Measurements from ENCODE around the gene CRLF2. TPM values are rescaled to one million over a fixed set of nuclear protein-coding genes. Genes with fewer than 3 reads are reported as not detected.

Gene CRLF2
- total and polyA plus RNA-seq, 2 of the 8 experiments (the other 6 are each of a cell fraction or from before 2014, with no cell fraction given), result 0.06 TPM; not detected in 1

GRCh38 chrX:1167466-1167865 lies 45.0 kb downstream of the CRLF2 start:
- H3K9ac ChIP-seq (replicated peaks in 1 of 4; ENCODE audit: extremely low read depth in 1 of 4, low read depth in 3 of 4, low read length in 3 of 4), result no peak overlapping the region
- no peaks in the 10 kb centered on the region for H3K27me3 ChIP-seq (replicated peaks in 1 of 4; ENCODE audit: control insufficient read depth in 3 of 4, extremely low read depth in 1 of 4, insufficient read depth in 3 of 4, low read length in 3 of 4)
- no peak overlapping the region for H2BK120ac ChIP-seq (replicated peaks; ENCODE audit: low read depth, low read length)
- H3K4ac ChIP-seq (replicated peaks; ENCODE audit: insufficient read length, low read depth, low read length), result no peak overlapping the region
- H3K14ac ChIP-seq (ENCODE audit: insufficient read length), result no peak overlapping the region
- no peak overlapping the region for H3K18ac ChIP-seq (ENCODE audit: extremely low read depth, low read length)
- no peak overlapping the region for H3K56ac ChIP-seq (replicated peaks; ENCODE audit: insufficient read length, low read depth, low read length)
- no peak overlapping the region for H2BK20ac ChIP-seq (ENCODE audit: low read length)
- 90% methylated on average over 4 of the region's 4 CpGs; no CpG with 5 or more reads in 1 of the 2 experiments for WGBS, 2 experiments (ENCODE audit: extremely low coverage in 1 of 2, insufficient coverage in 1 of 2, insufficient read length in 1 of 2, insufficient replicate concordance in 2 of 2, low coverage in 1 of 2, low lambda C conversion rate in 2 of 2, missing lambda C conversion rate in 1 of 2)
- no peak overlapping the region for H4K5ac ChIP-seq (ENCODE audit: insufficient read length, low read depth, low read length)
- no peaks in the 10 kb centered on the region for H3K79me1 ChIP-seq (ENCODE audit: low read depth, low read length)
- no peak overlapping the region for H2BK5ac ChIP-seq (ENCODE audit: low read depth, low read length)
- no peaks in the 10 kb centered on the region for H4K20me1 ChIP-seq (replicated peaks in 1 of 2; ENCODE audit: control insufficient read depth in 1 of 2, insufficient read depth in 2 of 2, low read length in 2 of 2)
- no peaks in the 10 kb centered on the region for H3K79me2 ChIP-seq (ENCODE audit: control insufficient read depth in 1 of 2, insufficient read depth in 2 of 2, low read length in 2 of 2)
- H2AFZ ChIP-seq (ENCODE audit: low read length), result no peak overlapping the region
- peaks cover 0 to 3% of the 10 kb centered on the region in 2 experiments; a peak in 1 of 4 replicates for H3K9me3 ChIP-seq (ENCODE audit: insufficient read depth in 2 of 2, low read depth in 1 of 2, low read length in 1 of 2)
- no peak overlapping the region for H3K4me3 ChIP-seq (ENCODE audit: extremely low read depth in 1 of 4, insufficient read depth in 2 of 4, low read depth in 3 of 4, low read length in 4 of 4)
- H3K27ac ChIP-seq (ENCODE audit: low read depth, low read length), result no peak overlapping the region
- H2BK12ac ChIP-seq (ENCODE audit: low read depth, low read length), result no peak overlapping the region
- no peak overlapping the region for H3K4me2 ChIP-seq (ENCODE audit: insufficient read depth in 1 of 2, low read depth in 2 of 2, low read length in 2 of 2)
- H4K91ac ChIP-seq (replicated peaks; ENCODE audit: insufficient read length, low read length), result no peak overlapping the region
- FAIRE-seq (no peak), DNase-seq (ENCODE audit: low read depth in 1 of 2, low spot score in 2 of 2) (peak in 1 of 2 experiments; percentile 29)
- ChIA-PET CTCF (ENCODE audit: partially characterized antibody) (no interaction called here), POLR2A (ENCODE audit: partially characterized antibody) (no interaction called here)
- no peaks in the 10 kb centered on the region for H3K36me3 ChIP-seq (ENCODE audit: control insufficient read depth in 2 of 4, insufficient read depth in 4 of 4, low read length in 3 of 4)
- TF ChIP-seq POLR2A (IDR thresholded peaks at IDR 0.05; ENCODE audit: control extremely low read depth in 1 of 2, low read depth in 2 of 2, low read length in 2 of 2) (no peak), TBP (IDR thresholded peaks at IDR 0.05; ENCODE audit: low read depth, low read length) (no peak), CHD1 (IDR thresholded peaks at IDR 0.05; ENCODE audit: low read depth, low read length) (no peak), FOSL1 (IDR thresholded peaks at IDR 0.05; ENCODE audit: insufficient read depth, low read depth, low read length) (no peak), KDM4A (IDR thresholded peaks at IDR 0.05; ENCODE audit: low read depth, low read length, severe bottlenecking) (no peak)
- H2AK5ac ChIP-seq (ENCODE audit: low read depth, low read length), result no peak overlapping the region
- H2BK15ac ChIP-seq (ENCODE audit: low read length), result no peak overlapping the region
- H4K8ac ChIP-seq (ENCODE audit: extremely low read depth, insufficient read depth, low read length), result no peak overlapping the region
- no peak overlapping the region for H3K23ac ChIP-seq (ENCODE audit: insufficient read length)
- peaks cover 1% of the 10 kb centered on the region; the same call in 1 of the 2 replicates for H3K23me2 ChIP-seq (ENCODE audit: low read depth, low read length)
- H3K4me1 ChIP-seq (replicated peaks in 1 of 4; ENCODE audit: control insufficient read depth in 3 of 4, insufficient read depth in 4 of 4, low read length in 3 of 4), result peaks cover 1 to 8% (median 4%) of the 10 kb centered on the region in 4 experiments; a peak in 4 of 7 replicates
